ENCODE data around the gene KRT32.

The KRT32 gene

GRCh38 chr17:41411072-41411840, 55.9 kb downstream of the KRT32 start:
- no peak for DNase-seq
- Histone ChIP-seq H3K4me3 (ENCODE audit: low read depth, low read length) (no peak overlapping the region), H3K27me3 (replicated peaks) (no peaks in the 10 kb centered on the region), H3K27ac (no peak overlapping the region), H3K36me3 (replicated peaks) (no peaks in the 10 kb centered on the region)
- in situ Hi-C loops (cut with HindIII; ENCODE audit: low pct_ligation_motif_present, low sequenced_read_pairs): no loop called here
- no peak for TF ChIP-seq CTCF (IDR thresholded peaks at IDR 0.05; ENCODE audit: low read depth, low read length, missing control alignments)

All from brain microvascular endothelial cell (primary cell).